GM12892 (cell line): ENCODE results near the gene AOPEP.

Source experiments
- POLR2A ChIP-seq: IDR thresholded peaks from 2 replicates; pipeline ENCODE4 v1.6.1; 2011; ENCODE audit warnings: low read depth, low read length, control low read depth
- POLR2AphosphoS5 ChIP-seq: IDR thresholded peaks from 2 replicates; pipeline ENCODE4 v1.6.1; 2011; ENCODE audit warnings: low read depth, low read length, control low read depth
- TAF1 ChIP-seq: IDR thresholded peaks from 2 replicates; pipeline ENCODE4 v1.6.1; 2011; ENCODE audit warnings: low read depth, mild to moderate bottlenecking, control low read depth, low read length, borderline replicate concordance

- TF ChIP-seq POLR2AphosphoS5, result no peak
- no peak for TF ChIP-seq POLR2A
- no peak for TF ChIP-seq TAF1
Observed at GRCh38 chr9:94937214-94937903, 210.9 kb downstream of the AOPEP start.
